ENCODE measurements around the gene XKR7. TPM values are rescaled to one million over a fixed set of nuclear protein-coding genes. Genes with fewer than 3 reads are reported as not detected.

XKR7 gene
- total and polyA plus RNA-seq, 2 donors (not counting 1 experiment from before 2014, with no cell fraction given): 0.05 to 0.12 TPM

GRCh38 chr20:32036252-32036651, 68.3 kb downstream of the XKR7 start:
- Histone ChIP-seq H3K4me1 (ENCODE audit: control insufficient read depth in 2 of 2, insufficient read depth in 2 of 2, low read length in 2 of 2) (peaks cover 23 to 52% of the 10 kb centered on the region in 2 donors), H3K36me3 (replicated peaks in 1 of 2; ENCODE audit: control extremely low read depth in 1 of 2, control insufficient read depth in 1 of 2, extremely low read depth in 1 of 2, insufficient read depth in 2 of 2, low read length in 1 of 2) (no peaks in the 10 kb centered on the region), H3K79me2 (ENCODE audit: control insufficient read depth, insufficient read depth, low read length) (no peaks in the 10 kb centered on the region), H3K4me3 (ENCODE audit: control extremely low read depth in 1 of 5, extremely low read depth in 1 of 5, insufficient read depth in 1 of 5, low read depth in 2 of 5, low read length in 4 of 5) (no peak overlapping the region), H3K9me3 (ENCODE audit: control extremely low read depth in 1 of 3, control insufficient read depth in 2 of 3, insufficient read depth in 1 of 3, low read length in 2 of 3) (peaks cover 0 to 7% (median 7%) of the 10 kb centered on the region in 3 donors), H3K27me3 (replicated peaks in 1 of 4; ENCODE audit: control extremely low read depth in 1 of 4, control insufficient read depth in 3 of 4, insufficient read depth in 4 of 4, low read length in 3 of 4) (peaks cover 0 to 15% (median 8%) of the 10 kb centered on the region in 4 experiments), H3K4me2 (replicated peaks; ENCODE audit: low read depth, low read length, poor library complexity, severe bottlenecking) (no peak overlapping the region), H3K27ac (ENCODE audit: low read length in 2 of 2) (no peak overlapping the region), H2AFZ (ENCODE audit: insufficient read depth, low read depth, low read length, poor library complexity, severe bottlenecking) (no peak overlapping the region), H3K9ac (ENCODE audit: low read length) (no peak overlapping the region), H4K20me1 (ENCODE audit: control insufficient read depth, insufficient read depth, low read length, poor library complexity, severe bottlenecking) (no peaks in the 10 kb centered on the region)
- 100% methylated on average over 1 of the region's 4 CpGs for WGBS (ENCODE audit: insufficient coverage)
- Mint-ChIP-seq H3K27ac (no peak overlapping the region), H3K27me3 (peaks cover 23% of the 10 kb centered on the region), H3K9me3 (ENCODE audit: insufficient read depth) (no peaks in the 10 kb centered on the region), H3K4me3 (no peak overlapping the region), H3K4me1 (peaks cover 56% of the 10 kb centered on the region)
- TF ChIP-seq EZH2 (IDR thresholded peaks at IDR 0.05; ENCODE audit: borderline replicate concordance, insufficient read depth, low read depth, low read length, poor library complexity, severe bottlenecking) (no peak), CTCF (IDR thresholded peaks at IDR 0.05) (no peak)
- POLR2A ChIA-PET: no interaction called here
- intact Hi-C loops (cut with micrococcal nuclease): no loop called here
- ATAC-seq (ENCODE audit: low read depth) (no peak), DNase-seq (no peak)
- CTCF ChIA-PET: interaction anchor here (1.0 to 10.3 kb wide), 15 partner anchors 9 to 617 kb away, joined by 3 to 389 read pairs (median 6); partner anchors contain the start of genes HCK, PDRG1 and TM9SF4

GRCh38 chr20:32036716-32037485, 69.0 kb downstream of the XKR7 start:
- Mint-ChIP-seq H3K27me3 (peaks cover 19% of the 10 kb centered on the region), H3K4me1 (peaks cover 58% of the 10 kb centered on the region)
- H3K4me2 ChIP-seq (replicated peaks; ENCODE audit: low read depth, low read length, poor library complexity, severe bottlenecking): no peak overlapping the region

More at GRCh38 chr20:32036716-32037485, 69.0 kb downstream of the XKR7 start:
- H3K9me3 Mint-ChIP-seq (ENCODE audit: insufficient read depth): no peaks in the 10 kb centered on the region
- H3K4me3 Mint-ChIP-seq: no peak overlapping the region
- H3K36me3 ChIP-seq (replicated peaks in 1 of 2; ENCODE audit: control extremely low read depth in 1 of 2, control insufficient read depth in 1 of 2, extremely low read depth in 1 of 2, insufficient read depth in 2 of 2, low read length in 1 of 2): no peaks in the 10 kb centered on the region
- ATAC-seq (ENCODE audit: low read depth): no peak
- H3K27me3 ChIP-seq (replicated peaks in 1 of 4; ENCODE audit: control extremely low read depth in 1 of 4, control insufficient read depth in 3 of 4, insufficient read depth in 4 of 4, low read length in 3 of 4): peaks cover 0 to 12% (median 6%) of the 10 kb centered on the region in 4 experiments
- ChIA-PET CTCF (interaction anchor here (1.2 to 10.3 kb wide), 6 partner anchors 10 to 616 kb away, joined by 3 to 389 read pairs (median 19); partner anchors contain the start of genes PDRG1 and TM9SF4), POLR2A (interaction anchor here (0.7 kb wide), 1 partner anchor 17 kb away, joined by 3 read pairs; no protein-coding TSS in a partner anchor)
- H3K4me3 ChIP-seq (ENCODE audit: control extremely low read depth in 1 of 5, extremely low read depth in 1 of 5, insufficient read depth in 1 of 5, low read depth in 2 of 5, low read length in 4 of 5): no peak overlapping the region
- H3K79me2 ChIP-seq (ENCODE audit: control insufficient read depth, insufficient read depth, low read length): no peaks in the 10 kb centered on the region
- no peak overlapping the region for H3K27ac Mint-ChIP-seq
- H3K9ac ChIP-seq (ENCODE audit: low read length): no peak overlapping the region
- H3K27ac ChIP-seq (ENCODE audit: low read length in 2 of 2): no peak overlapping the region
- peaks cover 24 to 56% of the 10 kb centered on the region in 2 donors for H3K4me1 ChIP-seq (ENCODE audit: control insufficient read depth in 2 of 2, insufficient read depth in 2 of 2, low read length in 2 of 2)
- TF ChIP-seq EZH2 (IDR thresholded peaks at IDR 0.05; ENCODE audit: borderline replicate concordance, insufficient read depth, low read depth, low read length, poor library complexity, severe bottlenecking) (no peak), CTCF (IDR thresholded peaks at IDR 0.05) (no peak)
- no peak overlapping the region for H2AFZ ChIP-seq (ENCODE audit: insufficient read depth, low read depth, low read length, poor library complexity, severe bottlenecking)
- peaks cover 0 to 7% (median 7%) of the 10 kb centered on the region in 3 donors for H3K9me3 ChIP-seq (ENCODE audit: control extremely low read depth in 1 of 3, control insufficient read depth in 2 of 3, insufficient read depth in 1 of 3, low read length in 2 of 3)
- H4K20me1 ChIP-seq (ENCODE audit: control insufficient read depth, insufficient read depth, low read length, poor library complexity, severe bottlenecking): no peaks in the 10 kb centered on the region
- 67% methylated on average over 3 of the region's 10 CpGs for WGBS (ENCODE audit: insufficient coverage)
- intact Hi-C loops (cut with micrococcal nuclease): no loop called here
- DNase-seq: no peak

All from B cell (primary cell).